ENCODE results near the gene ALDOA. TPM values are rescaled to one million over a fixed set of nuclear protein-coding genes. Genes with fewer than 3 reads are reported as not detected.

ALDOA gene
- total and polyA plus RNA-seq, 9 of the 15 experiments (the other 6 are each of a cell fraction or from before 2014, with no cell fraction given) = 311 to 2,224 (median 1,293) TPM

DNA sequence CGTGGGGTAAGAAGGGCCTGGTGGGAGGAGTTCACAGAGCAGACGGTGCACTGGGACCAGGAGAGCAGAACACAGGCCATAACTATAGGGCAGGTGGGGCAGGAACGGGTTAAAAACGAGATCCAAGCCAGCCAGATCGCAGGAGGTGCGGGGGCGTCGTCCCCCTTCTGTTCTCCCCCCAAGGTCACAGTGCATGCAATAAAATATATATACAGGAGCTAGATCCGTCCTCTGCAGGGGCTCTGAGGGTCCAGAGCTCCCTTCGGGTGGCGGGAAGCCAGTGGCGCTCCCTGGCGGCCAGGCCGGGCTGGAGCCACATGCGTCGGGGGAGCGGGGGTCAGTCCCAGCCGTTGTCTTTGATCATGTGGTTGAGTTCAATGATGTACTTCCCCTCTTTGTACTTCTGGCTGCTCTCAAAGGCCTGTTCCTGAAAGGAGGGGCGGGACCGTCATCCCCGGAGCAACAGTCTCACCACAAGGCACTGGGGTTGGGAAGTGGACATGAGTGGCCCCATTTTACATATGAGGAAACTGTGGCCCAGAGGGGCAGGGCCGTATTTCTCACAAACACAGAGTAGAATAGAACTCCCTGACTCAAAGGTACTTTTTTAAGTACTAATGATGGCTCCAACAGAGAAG lies 26.9 kb downstream of the ALDOA start (continued):
- TF ChIP-seq, protein P1, sequence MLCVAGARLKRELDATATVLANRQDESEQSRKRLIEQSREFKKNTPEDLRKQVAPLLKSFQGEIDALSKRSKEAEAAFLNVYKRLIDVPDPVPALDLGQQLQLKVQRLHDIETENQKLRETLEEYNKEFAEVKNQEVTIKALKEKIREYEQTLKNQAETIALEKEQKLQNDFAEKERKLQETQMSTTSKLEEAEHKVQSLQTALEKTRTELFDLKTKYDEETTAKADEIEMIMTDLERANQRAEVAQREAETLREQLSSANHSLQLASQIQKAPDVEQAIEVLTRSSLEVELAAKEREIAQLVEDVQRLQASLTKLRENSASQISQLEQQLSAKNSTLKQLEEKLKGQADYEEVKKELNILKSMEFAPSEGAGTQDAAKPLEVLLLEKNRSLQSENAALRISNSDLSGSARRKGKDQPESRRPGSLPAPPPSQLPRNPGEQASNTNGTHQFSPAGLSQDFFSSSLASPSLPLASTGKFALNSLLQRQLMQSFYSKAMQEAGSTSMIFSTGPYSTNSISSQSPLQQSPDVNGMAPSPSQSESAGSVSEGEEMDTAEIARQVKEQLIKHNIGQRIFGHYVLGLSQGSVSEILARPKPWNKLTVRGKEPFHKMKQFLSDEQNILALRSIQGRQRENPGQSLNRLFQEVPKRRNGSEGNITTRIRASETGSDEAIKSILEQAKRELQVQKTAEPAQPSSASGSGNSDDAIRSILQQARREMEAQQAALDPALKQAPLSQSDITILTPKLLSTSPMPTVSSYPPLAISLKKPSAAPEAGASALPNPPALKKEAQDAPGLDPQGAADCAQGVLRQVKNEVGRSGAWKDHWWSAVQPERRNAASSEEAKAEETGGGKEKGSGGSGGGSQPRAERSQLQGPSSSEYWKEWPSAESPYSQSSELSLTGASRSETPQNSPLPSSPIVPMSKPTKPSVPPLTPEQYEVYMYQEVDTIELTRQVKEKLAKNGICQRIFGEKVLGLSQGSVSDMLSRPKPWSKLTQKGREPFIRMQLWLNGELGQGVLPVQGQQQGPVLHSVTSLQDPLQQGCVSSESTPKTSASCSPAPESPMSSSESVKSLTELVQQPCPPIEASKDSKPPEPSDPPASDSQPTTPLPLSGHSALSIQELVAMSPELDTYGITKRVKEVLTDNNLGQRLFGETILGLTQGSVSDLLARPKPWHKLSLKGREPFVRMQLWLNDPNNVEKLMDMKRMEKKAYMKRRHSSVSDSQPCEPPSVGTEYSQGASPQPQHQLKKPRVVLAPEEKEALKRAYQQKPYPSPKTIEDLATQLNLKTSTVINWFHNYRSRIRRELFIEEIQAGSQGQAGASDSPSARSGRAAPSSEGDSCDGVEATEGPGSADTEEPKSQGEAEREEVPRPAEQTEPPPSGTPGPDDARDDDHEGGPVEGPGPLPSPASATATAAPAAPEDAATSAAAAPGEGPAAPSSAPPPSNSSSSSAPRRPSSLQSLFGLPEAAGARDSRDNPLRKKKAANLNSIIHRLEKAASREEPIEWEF (CRISPR knock-in tag; IDR thresholded peaks at IDR 0.05) = peak; percentile 97
- TF ChIP-seq MCM2 (IDR thresholded peaks at IDR 0.05; ENCODE audit: low read depth) = no peak
- no peak for TF ChIP-seq CAMTA2 (CRISPR knock-in tag; conservative IDR thresholded peaks at IDR 0.05)
- TF ChIP-seq TRIM28 (IDR thresholded peaks at IDR 0.05) = no peak
- peak; percentile 60 to 66; a peak in 3 of 4 replicates for TF ChIP-seq NRF1 (conservative IDR thresholded peaks at IDR 0.05 in 1 of 2, IDR thresholded peaks at IDR 0.05 in 1 of 2)
- TF ChIP-seq ZFP36 (IDR thresholded peaks at IDR 0.05; ENCODE audit: low read depth, low read length, partially characterized antibody) = no peak
- peak; percentile 88 for TF ChIP-seq TFAP4 (CRISPR knock-in tag; IDR thresholded peaks at IDR 0.05; ENCODE audit: borderline replicate concordance)
- no peak for TF ChIP-seq NCOA4 (IDR thresholded peaks at IDR 0.05; ENCODE audit: partially characterized antibody)
- TF ChIP-seq NFIC (IDR thresholded peaks at IDR 0.05) = no peak
- peak; percentile 86; the same call in 1 of the 2 replicates for TF ChIP-seq RFX7 (CRISPR knock-in tag; IDR thresholded peaks at IDR 0.05)
- TF ChIP-seq, protein P2, sequence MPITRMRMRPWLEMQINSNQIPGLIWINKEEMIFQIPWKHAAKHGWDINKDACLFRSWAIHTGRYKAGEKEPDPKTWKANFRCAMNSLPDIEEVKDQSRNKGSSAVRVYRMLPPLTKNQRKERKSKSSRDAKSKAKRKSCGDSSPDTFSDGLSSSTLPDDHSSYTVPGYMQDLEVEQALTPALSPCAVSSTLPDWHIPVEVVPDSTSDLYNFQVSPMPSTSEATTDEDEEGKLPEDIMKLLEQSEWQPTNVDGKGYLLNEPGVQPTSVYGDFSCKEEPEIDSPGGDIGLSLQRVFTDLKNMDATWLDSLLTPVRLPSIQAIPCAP (CRISPR knock-in tag; IDR thresholded peaks at IDR 0.05; ENCODE audit: borderline replicate concordance) = no peak
- TF ChIP-seq ZNF239 (CRISPR knock-in tag; IDR thresholded peaks at IDR 0.05) = peak; percentile 86
- TF ChIP-seq JUN (IDR thresholded peaks at IDR 0.05; ENCODE audit: borderline replicate concordance, low read depth, low read length) = peak; percentile 13; the same call in 1 of the 2 replicates
- no peak for TF ChIP-seq JUN (CRISPR knock-in tag; IDR thresholded peaks at IDR 0.05; ENCODE audit: borderline replicate concordance)
- TF ChIP-seq SMARCB1 (IDR thresholded peaks at IDR 0.05; ENCODE audit: insufficient read length, low read depth) = no peak
- TF ChIP-seq NBN (IDR thresholded peaks at IDR 0.05; ENCODE audit: low read depth) = peak; percentile 59
- TF ChIP-seq KHSRP (IDR thresholded peaks at IDR 0.05) = no peak
- no peak for TF ChIP-seq CHD2 (IDR thresholded peaks at IDR 0.05; ENCODE audit: low read depth, low read length)
- TF ChIP-seq MAZ (CRISPR knock-in tag; conservative IDR thresholded peaks at IDR 0.05 in 1 of 2, IDR thresholded peaks at IDR 0.05 in 1 of 2) = peak; percentile 86 to 92
- peak; percentile 93 to 99 for TF ChIP-seq E2F6 (IDR thresholded peaks at IDR 0.05; ENCODE audit: borderline replicate concordance in 1 of 2, extremely low read depth in 1 of 2, insufficient read depth in 1 of 2, insufficient read length in 1 of 2, low read depth in 1 of 2, low read length in 1 of 2, poor library complexity in 1 of 2, severe bottlenecking in 1 of 2)

Data from K562 (cell line).